T-helper 2 cell (primary cell): Measurements from ENCODE around the gene MAGEA2B.
"Not testable (repeated sequence)": the region's sequence is repeated elsewhere in the genome, so short reads cannot be mapped to it uniquely, and the experiment has no call there.

ENCODE experiments used
- DNase-seq, 5 experiments: peaks; one replicate each; pipeline versions ENCODE4 v3.0.0 to v3.0.0-alpha.2; 2012 to 2022

Gene MAGEA2B

GRCh38 chrX:152758918-152759317 lies 44.5 kb downstream of the MAGEA2B start, which contains the start of gene CSAG3:
CSAG3 (plus strand) TSS chrX:152759218.
- DNase-seq = not testable (repeated sequence)

- not testable (repeated sequence) for DNase-seq
These were observed 45.1 kb downstream of the MAGEA2B start for GRCh38 chrX:152759544-152759943.

- not testable (repeated sequence) for DNase-seq
These were observed 47.2 kb downstream of the MAGEA2B start for GRCh38 chrX:152761582-152761981.

- not testable (repeated sequence) for DNase-seq
These were observed 52.1 kb downstream of the MAGEA2B start for GRCh38 chrX:152766562-152766961.
